Measurements from ENCODE around the gene C12orf56.

DNA sequence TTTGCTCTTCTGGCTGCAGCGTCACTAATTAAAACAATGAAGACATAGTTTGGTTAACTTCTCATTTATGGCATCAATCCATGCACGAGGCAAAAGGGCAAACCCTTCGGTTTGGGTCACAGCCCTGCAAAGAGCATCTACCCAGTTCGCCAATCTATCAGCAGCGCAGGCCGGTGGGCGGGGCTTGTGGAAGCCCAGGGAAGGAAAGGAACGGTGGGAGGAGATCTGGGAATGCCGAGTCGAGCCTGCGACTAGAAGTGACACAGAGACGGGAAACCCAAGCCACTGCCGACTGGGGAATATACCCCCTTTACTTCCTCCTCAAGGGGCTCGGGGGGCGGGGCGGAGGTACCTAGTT, 168.9 kb downstream of the C12orf56 start:
- TF ChIP-seq CREB1 (IDR thresholded peaks at IDR 0.05) (no peak), CREB1 (CRISPR knock-in tag; IDR thresholded peaks at IDR 0.05) (no peak), SAFB2 (IDR thresholded peaks at IDR 0.05; ENCODE audit: borderline replicate concordance, low read depth, low read length, severe bottlenecking) (no peak), KDM4B (IDR thresholded peaks at IDR 0.05; ENCODE audit: borderline replicate concordance in 2 of 2, low read depth in 1 of 2) (no peak), NUFIP1 (IDR thresholded peaks at IDR 0.05; ENCODE audit: partially characterized antibody) (no peak), EP300 (IDR thresholded peaks at IDR 0.05; ENCODE audit: low read length) (no peak)
- TF ChIP-seq, protein P1, sequence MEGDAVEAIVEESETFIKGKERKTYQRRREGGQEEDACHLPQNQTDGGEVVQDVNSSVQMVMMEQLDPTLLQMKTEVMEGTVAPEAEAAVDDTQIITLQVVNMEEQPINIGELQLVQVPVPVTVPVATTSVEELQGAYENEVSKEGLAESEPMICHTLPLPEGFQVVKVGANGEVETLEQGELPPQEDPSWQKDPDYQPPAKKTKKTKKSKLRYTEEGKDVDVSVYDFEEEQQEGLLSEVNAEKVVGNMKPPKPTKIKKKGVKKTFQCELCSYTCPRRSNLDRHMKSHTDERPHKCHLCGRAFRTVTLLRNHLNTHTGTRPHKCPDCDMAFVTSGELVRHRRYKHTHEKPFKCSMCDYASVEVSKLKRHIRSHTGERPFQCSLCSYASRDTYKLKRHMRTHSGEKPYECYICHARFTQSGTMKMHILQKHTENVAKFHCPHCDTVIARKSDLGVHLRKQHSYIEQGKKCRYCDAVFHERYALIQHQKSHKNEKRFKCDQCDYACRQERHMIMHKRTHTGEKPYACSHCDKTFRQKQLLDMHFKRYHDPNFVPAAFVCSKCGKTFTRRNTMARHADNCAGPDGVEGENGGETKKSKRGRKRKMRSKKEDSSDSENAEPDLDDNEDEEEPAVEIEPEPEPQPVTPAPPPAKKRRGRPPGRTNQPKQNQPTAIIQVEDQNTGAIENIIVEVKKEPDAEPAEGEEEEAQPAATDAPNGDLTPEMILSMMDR (IDR thresholded peaks at IDR 0.05 in 2 of 3, conservative IDR thresholded peaks at IDR 0.05 in 1 of 3; ENCODE audit: insufficient read depth in 2 of 3, low read depth in 1 of 3, low read length in 3 of 3) = no peak

Data from K562 (cell line).